Measurements from ENCODE around the gene CHN1.

The CHN1 gene

GRCh38 chr2:174768557-174768956, 236.6 kb downstream of the CHN1 start:
- no peak overlapping the region for H3K4me3 ChIP-seq (ENCODE audit: low read depth, low read length)
- no peak for TF ChIP-seq CTCF (IDR thresholded peaks at IDR 0.05; ENCODE audit: borderline replicate concordance, insufficient read depth, low read depth, low read length)

GRCh38 chr2:174766271-174766670, 238.9 kb downstream of the CHN1 start:
- H3K4me3 ChIP-seq (ENCODE audit: low read depth, low read length): no peak overlapping the region
- TF ChIP-seq CTCF (IDR thresholded peaks at IDR 0.05; ENCODE audit: borderline replicate concordance, insufficient read depth, low read depth, low read length): no peak

- H3K4me3 ChIP-seq (ENCODE audit: low read depth, low read length): no peak overlapping the region
- TF ChIP-seq CTCF (IDR thresholded peaks at IDR 0.05; ENCODE audit: borderline replicate concordance, insufficient read depth, low read depth, low read length): no peak
These were observed 239.6 kb downstream of the CHN1 start for GRCh38 chr2:174765576-174765975.

- TF ChIP-seq CTCF (IDR thresholded peaks at IDR 0.05; ENCODE audit: borderline replicate concordance, insufficient read depth, low read depth, low read length): no peak
- H3K4me3 ChIP-seq (ENCODE audit: low read depth, low read length): no peak within 1 kb of the TSS
These were observed 240.6 kb downstream of the CHN1 start, which contains the start of gene CHRNA1 for GRCh38 chr2:174764280-174765255. TSS of gene CHRNA1 (minus strand) at chr2:174764472. CDS start at chr2:174764394, 78 bp downstream.

GRCh38 chr2:174763780-174764179, 241.4 kb downstream of the CHN1 start:
- no peak for TF ChIP-seq CTCF (IDR thresholded peaks at IDR 0.05; ENCODE audit: borderline replicate concordance, insufficient read depth, low read depth, low read length)
- no peak overlapping the region for H3K4me3 ChIP-seq (ENCODE audit: low read depth, low read length)

GRCh38 chr2:174762464-174762863, 242.7 kb downstream of the CHN1 start:
- no peak overlapping the region for H3K4me3 ChIP-seq (ENCODE audit: low read depth, low read length)

More at GRCh38 chr2:174762464-174762863, 242.7 kb downstream of the CHN1 start:
- TF ChIP-seq CTCF (IDR thresholded peaks at IDR 0.05; ENCODE audit: borderline replicate concordance, insufficient read depth, low read depth, low read length): no peak
